T-helper 2 cell treated with Interferon-gamma antibody and Interleukin-4, amounts not matched to agents 5 μg/mL and 100 μg/mL, for 36 hours (primary cell): Measurements from ENCODE around the gene GCN1.
"Not testable (repeated sequence)": the region's sequence is repeated elsewhere in the genome, so short reads cannot be mapped to it uniquely, and the experiment has no call there.

ENCODE experiments used
- DNase-seq: peaks from one replicate; pipeline ENCODE4 v3.0.0; 2021; ENCODE audit warnings: low spot score
- H3K27ac Mint-ChIP-seq: one replicate; pipeline ENCODE4 v1.8.0; 2021; ENCODE audit warnings: mild to moderate bottlenecking, mixed read lengths
- H3K27me3 Mint-ChIP-seq: one replicate; pipeline ENCODE4 v1.8.0; 2021; ENCODE audit warnings: low read depth, mixed read lengths
- H3K36me3 Mint-ChIP-seq: one replicate; pipeline ENCODE4 v1.8.0; 2021; ENCODE audit warnings: low read depth, mixed read lengths
- H3K4me1 Mint-ChIP-seq: one replicate; pipeline ENCODE4 v1.8.0; 2021; ENCODE audit warnings: low read depth, mixed read lengths
- H3K4me3 Mint-ChIP-seq: one replicate; pipeline ENCODE4 v1.8.0; 2022; ENCODE audit warnings: mild to moderate bottlenecking, moderate library complexity, mixed read lengths
- H3K9me3 Mint-ChIP-seq: one replicate; pipeline ENCODE4 v1.8.0; 2021; ENCODE audit warnings: mixed read lengths

The GCN1 gene

GRCh38 chr12:120194534-120195395, at the start of gene GCN1:
TSS of gene GCN1 (minus strand) at chr12:120194715. CDS start at chr12:120194697, 18 bp downstream.
- Mint-ChIP-seq H3K27me3 (no peaks in the 10 kb centered on the region), H3K4me1 (peaks cover 31% of the 10 kb centered on the region), H3K9me3 (no peaks in the 10 kb centered on the region), H3K36me3 (peaks cover 55% of the 10 kb centered on the region), H3K4me3 (peak within 1 kb of the TSS; percentile 89), H3K27ac (peak within 1 kb of the TSS; percentile 91)
- DNase-seq = peak; percentile 88

GRCh38 chr12:120242971-120243699, 48.6 kb upstream of the GCN1 start:
- no peak overlapping the region for H3K4me3 Mint-ChIP-seq
- H3K27me3 Mint-ChIP-seq = no peaks in the 10 kb centered on the region
- peaks cover 39% of the 10 kb centered on the region for H3K4me1 Mint-ChIP-seq
- no peaks in the 10 kb centered on the region for H3K9me3 Mint-ChIP-seq
- H3K27ac Mint-ChIP-seq = no peak overlapping the region
- H3K36me3 Mint-ChIP-seq = peaks cover 30% of the 10 kb centered on the region
- DNase-seq = no peak

GRCh38 chr12:120242275-120242799, 47.8 kb upstream of the GCN1 start:
- Mint-ChIP-seq H3K27me3 (no peaks in the 10 kb centered on the region), H3K36me3 (peaks cover 25% of the 10 kb centered on the region), H3K9me3 (no peaks in the 10 kb centered on the region), H3K4me3 (no peak overlapping the region), H3K4me1 (peaks cover 38% of the 10 kb centered on the region), H3K27ac (no peak overlapping the region)
- no peak for DNase-seq

- DNase-seq = no peak
- H3K27me3 Mint-ChIP-seq = no peaks in the 10 kb centered on the region
- peaks cover 22% of the 10 kb centered on the region for H3K36me3 Mint-ChIP-seq
- peaks cover 35% of the 10 kb centered on the region for H3K4me1 Mint-ChIP-seq
- H3K27ac Mint-ChIP-seq = no peak overlapping the region
- H3K4me3 Mint-ChIP-seq = no peak overlapping the region
- no peaks in the 10 kb centered on the region for H3K9me3 Mint-ChIP-seq
These were observed 47.2 kb upstream of the GCN1 start for GRCh38 chr12:120241561-120242274.

- no peak overlapping the region for H3K27ac Mint-ChIP-seq
- no peaks in the 10 kb centered on the region for H3K27me3 Mint-ChIP-seq
- no peaks in the 10 kb centered on the region for H3K9me3 Mint-ChIP-seq
- no peak overlapping the region for H3K4me3 Mint-ChIP-seq
- H3K36me3 Mint-ChIP-seq = peaks cover 22% of the 10 kb centered on the region
- H3K4me1 Mint-ChIP-seq = peaks cover 39% of the 10 kb centered on the region
- no peak for DNase-seq
These were observed 45.9 kb upstream of the GCN1 start for GRCh38 chr12:120240495-120240833.

- no peak overlapping the region for H3K27ac Mint-ChIP-seq
These were observed 45.4 kb upstream of the GCN1 start for GRCh38 chr12:120239776-120240494.

GRCh38 chr12:120238839-120239445, 44.4 kb upstream of the GCN1 start:
- no peak for DNase-seq
- no peak overlapping the region for H3K4me3 Mint-ChIP-seq
- peaks cover 15% of the 10 kb centered on the region for H3K36me3 Mint-ChIP-seq
- H3K9me3 Mint-ChIP-seq = no peaks in the 10 kb centered on the region
- no peaks in the 10 kb centered on the region for H3K27me3 Mint-ChIP-seq
- H3K4me1 Mint-ChIP-seq = peaks cover 40% of the 10 kb centered on the region
- H3K27ac Mint-ChIP-seq = no peak overlapping the region

More at GRCh38 chr12:120239776-120240494, 45.4 kb upstream of the GCN1 start:
- no peak for DNase-seq
- H3K27me3 Mint-ChIP-seq = no peaks in the 10 kb centered on the region
- peaks cover 38% of the 10 kb centered on the region for H3K4me1 Mint-ChIP-seq
- H3K9me3 Mint-ChIP-seq = no peaks in the 10 kb centered on the region
- H3K4me3 Mint-ChIP-seq = no peak overlapping the region
- peaks cover 19% of the 10 kb centered on the region for H3K36me3 Mint-ChIP-seq

GRCh38 chr12:120238217-120238616, 43.7 kb upstream of the GCN1 start:
- Mint-ChIP-seq H3K9me3 (no peaks in the 10 kb centered on the region), H3K4me1 (peaks cover 39% of the 10 kb centered on the region), H3K27ac (no peak overlapping the region), H3K4me3 (no peak overlapping the region), H3K36me3 (peaks cover 11% of the 10 kb centered on the region), H3K27me3 (no peaks in the 10 kb centered on the region)
- no peak for DNase-seq

- no peaks in the 10 kb centered on the region for H3K9me3 Mint-ChIP-seq
- H3K4me1 Mint-ChIP-seq = peaks cover 43% of the 10 kb centered on the region
- H3K4me3 Mint-ChIP-seq = no peak overlapping the region
- peak overlapping the region; percentile 55 for H3K27ac Mint-ChIP-seq
- no peaks in the 10 kb centered on the region for H3K27me3 Mint-ChIP-seq
- H3K36me3 Mint-ChIP-seq = peaks cover 13% of the 10 kb centered on the region
- DNase-seq = no peak
These were observed 43.1 kb upstream of the GCN1 start for GRCh38 chr12:120237360-120238171.

GRCh38 chr12:120236809-120237208, 42.3 kb upstream of the GCN1 start:
- peaks cover 49% of the 10 kb centered on the region for H3K4me1 Mint-ChIP-seq
- not testable (repeated sequence) for DNase-seq, H3K27me3 Mint-ChIP-seq, H3K4me3 Mint-ChIP-seq, H3K27ac Mint-ChIP-seq, H3K9me3 Mint-ChIP-seq
- H3K36me3 Mint-ChIP-seq = peaks cover 12% of the 10 kb centered on the region

GRCh38 chr12:120235369-120236323, 41.1 kb upstream of the GCN1 start:
- no peak overlapping the region for H3K4me3 Mint-ChIP-seq
- H3K9me3 Mint-ChIP-seq = no peaks in the 10 kb centered on the region

More at GRCh38 chr12:120235369-120236323, 41.1 kb upstream of the GCN1 start:
- H3K27me3 Mint-ChIP-seq = no peaks in the 10 kb centered on the region
- H3K36me3 Mint-ChIP-seq = peaks cover 11% of the 10 kb centered on the region
- DNase-seq = no peak
- peaks cover 56% of the 10 kb centered on the region for H3K4me1 Mint-ChIP-seq
- H3K27ac Mint-ChIP-seq = peak overlapping the region; percentile 45
